Amniotic stem cell (primary cell): Measurements from ENCODE around the gene LRIG1.

ENCODE experiments used
- DNase-seq: peaks from one replicate; lab custom pipeline; 2025; lab: John Stamatoyannopoulos, UW

LRIG1 gene

DNA sequence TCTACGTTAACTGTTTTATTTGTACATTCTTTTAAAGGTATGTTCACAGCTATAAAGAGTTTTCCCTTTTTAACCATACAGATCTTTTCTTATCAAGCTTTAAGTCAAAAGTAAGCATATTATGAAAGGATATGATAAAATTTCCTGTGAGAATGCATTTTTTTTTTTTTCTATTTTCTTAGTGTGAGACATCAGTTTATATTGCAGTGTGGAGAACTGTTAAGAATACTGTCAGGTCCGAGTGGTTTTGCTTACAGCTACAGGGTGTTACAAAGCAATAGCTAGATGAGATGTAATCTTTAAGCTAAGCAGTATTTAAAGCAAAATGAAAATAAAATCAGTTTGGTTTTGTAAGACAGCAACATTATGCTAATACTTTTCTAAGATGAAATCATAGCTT, 146.8 kb downstream of the LRIG1 start:
- no peak for DNase-seq

DNA sequence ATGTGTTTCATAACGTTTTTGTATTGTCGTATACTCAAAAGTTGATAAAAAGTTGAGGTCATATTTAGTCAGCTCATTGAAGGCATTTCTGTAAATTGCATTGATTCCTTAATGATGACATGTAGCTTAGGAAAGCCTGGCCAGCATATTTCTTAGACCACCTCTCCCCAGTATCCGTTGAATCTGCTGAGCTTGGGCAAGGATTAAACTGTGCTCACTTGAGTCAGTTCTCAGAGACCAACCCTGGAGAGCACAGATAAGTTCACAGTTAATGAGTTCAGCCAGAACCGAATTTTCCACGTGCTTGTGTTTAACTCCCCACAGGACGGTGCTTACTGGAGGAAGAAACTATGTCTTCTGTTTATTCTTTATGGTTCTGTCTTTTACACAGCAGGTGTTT, 147.3 kb downstream of the LRIG1 start:
- no peak for DNase-seq

DNA sequence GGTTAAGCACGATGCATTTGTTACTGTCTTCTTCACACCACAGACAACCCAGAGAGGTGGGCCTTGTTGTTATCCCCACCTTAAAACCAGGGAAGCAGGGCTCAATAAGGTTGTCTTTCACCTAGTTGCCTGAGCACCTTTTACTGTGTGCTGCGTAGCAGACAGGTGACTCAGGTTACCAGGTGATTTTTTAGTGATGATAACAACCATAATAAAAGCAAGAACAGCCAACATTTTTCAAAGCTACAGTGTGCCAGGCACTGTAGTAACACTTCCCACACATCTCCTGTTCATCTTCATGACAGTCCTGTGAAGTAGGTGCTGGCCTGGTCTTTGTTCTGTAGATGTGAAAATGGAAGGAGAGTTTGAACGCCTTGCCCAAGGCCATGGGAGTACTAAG, 147.8 kb downstream of the LRIG1 start:
- DNase-seq = no peak

DNA sequence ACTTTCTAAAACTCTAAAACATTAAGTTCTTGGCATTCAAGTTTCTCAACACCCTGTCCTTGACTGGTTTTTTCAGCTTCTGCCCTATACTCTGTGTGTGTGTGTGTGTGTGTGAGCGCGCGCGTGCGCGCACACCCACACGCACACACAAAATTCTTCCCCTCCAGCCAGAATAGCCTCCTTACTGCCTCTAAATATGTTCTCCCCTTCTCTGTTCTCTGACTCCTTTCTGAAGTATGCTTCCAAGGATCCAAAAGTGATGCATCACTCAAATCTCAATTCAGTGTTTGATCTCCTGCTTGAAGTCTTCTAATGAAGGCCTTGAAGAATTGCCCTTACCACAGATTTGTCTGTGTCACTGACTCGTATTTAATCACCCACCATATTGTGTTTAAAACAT, 150.2 kb downstream of the LRIG1 start:
- no peak for DNase-seq

DNA sequence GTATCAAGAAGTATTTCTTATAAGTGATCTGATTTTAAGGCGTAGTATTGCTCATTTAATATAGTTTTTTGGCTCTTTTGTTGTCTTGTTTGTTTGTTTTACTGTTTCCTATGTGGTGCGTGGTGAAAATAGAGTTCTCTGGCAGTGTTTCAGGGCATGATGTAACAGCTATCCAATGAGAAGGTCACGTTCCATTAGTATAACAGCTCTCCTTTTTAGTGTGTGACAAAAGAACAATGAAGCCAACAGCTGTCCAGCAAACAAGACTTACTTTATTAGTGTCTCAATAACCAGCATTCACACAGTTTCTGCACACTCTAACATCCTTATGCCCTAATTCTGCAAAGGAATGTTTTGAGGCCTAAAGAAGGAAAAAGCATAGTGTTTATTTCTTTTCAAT, 152.1 kb downstream of the LRIG1 start:
- DNase-seq = no peak

DNA sequence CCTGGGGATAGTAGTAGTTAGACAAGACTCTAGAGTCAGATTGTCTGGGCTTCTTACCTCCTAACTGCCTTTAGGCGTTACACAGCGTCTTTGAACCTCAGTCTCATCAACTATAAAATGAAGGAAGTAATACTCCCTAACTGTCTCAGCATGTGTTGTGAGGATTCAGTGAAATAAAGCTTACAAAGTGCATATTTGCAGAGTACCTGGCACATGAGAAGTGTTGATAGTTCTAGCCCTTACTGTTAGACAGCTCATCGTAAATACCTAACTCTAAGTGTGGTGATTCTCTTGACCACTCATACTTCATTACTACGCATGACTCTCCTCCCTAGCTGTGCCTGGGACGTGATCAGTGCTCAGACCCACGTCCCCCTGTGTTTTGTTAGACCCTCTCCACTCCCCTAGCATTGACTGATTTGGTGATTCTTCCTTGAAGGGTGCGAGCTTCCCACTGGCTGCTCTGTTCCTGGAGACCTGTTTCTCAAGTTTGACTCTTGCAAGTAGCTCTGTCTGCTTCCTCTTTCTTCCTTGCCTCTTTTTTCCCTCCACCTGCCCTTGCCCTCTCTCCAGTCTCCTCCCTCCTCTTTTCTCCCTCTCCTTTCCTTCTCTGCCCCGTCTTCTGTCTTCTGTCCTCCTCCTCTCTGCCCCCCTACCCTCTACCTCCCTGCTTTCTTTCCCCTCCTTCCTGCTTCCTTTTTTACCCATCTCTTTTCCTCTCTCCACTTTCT, 155.8 kb downstream of the LRIG1 start:
- no peak for DNase-seq

DNA sequence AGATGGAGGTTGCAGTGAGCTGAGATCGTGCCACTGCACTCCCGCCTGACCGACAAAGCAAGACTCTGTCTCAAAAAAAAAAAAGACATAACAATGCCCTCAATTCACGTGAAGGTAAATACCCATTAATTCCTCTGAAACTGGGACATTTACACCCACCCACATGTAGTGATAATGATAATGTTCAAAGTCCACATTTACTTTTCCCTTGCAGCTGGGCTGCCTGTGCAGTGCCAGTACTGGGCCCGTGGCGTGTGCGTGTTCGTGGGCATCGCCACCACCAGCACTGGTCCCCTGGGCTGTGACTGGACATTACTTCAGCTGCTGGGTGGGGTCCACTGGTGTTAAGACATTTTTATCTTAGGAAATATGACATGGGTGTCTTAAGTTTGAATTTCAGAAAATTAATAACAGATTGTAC, 156.4 kb downstream of the LRIG1 start:
- no peak for DNase-seq

DNA sequence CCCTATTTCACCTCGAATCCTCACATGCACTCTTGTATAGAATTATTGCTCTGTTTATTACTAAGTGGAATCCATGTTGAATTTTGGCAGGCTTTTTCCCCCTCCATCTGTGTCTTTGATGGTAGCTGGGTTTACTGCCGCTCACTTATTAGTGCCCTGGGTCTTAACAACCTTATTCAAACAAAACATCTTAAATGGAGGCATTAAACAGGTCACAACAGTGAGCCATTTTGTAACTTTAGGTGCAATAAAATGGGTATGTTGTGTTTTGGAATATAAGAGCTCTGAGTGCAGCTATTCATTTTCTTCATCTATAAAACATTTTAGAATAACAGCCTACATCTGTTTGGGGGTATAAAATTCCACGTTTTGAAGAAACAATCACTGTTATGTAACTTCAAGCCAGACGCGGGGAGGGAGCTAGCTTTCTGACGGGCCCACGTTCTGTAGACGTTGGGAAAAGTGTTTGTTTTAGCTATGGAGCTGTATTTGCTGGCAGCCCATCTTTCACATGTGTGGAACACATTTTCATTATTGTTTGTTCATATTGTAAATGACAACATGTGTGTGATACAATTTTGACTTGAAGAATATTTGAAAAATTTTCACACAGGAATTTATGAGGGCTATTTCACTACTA, 158.0 kb downstream of the LRIG1 start:
- no peak for DNase-seq

DNA sequence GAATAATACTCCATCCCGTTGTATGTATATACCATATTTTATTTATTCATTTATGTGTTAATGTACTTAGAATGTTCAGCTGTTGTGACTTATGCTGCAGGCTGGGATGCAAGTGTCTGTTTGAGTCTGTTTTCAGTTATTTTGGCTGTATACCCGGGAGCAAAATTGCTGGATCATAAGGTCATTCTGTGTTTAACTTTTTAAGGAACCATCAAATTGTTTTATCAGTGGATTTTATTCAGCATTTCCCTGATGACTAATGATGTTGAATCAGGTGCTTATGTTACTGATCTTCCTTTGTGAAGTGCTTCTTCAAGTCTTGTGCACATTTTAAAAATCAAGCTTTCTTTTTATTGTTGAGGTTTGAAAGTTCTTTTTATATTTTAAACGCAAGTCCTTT, 161.9 kb downstream of the LRIG1 start:
- no peak for DNase-seq

DNA sequence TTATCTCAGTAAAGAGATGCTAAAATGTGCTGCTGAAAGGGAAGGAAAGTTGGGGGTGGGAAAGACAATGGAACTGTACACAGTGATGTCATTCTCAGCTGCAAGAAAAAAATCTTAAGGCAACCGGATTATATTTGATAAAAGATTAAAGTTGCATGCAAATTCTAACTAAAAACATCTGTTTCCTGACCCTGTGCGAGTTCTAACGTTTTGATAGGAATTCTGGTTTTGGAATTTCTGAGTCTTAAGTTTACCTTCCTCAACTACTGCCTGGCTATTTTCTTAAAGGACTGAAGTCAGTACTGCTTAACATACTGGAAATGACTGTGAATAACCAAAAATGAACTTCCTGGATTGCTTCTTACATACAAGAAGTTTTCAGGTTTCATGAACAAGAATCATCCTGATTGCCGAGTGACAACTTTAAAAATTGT, 164.5 kb downstream of the LRIG1 start:
- peak; percentile 25 for DNase-seq

DNA sequence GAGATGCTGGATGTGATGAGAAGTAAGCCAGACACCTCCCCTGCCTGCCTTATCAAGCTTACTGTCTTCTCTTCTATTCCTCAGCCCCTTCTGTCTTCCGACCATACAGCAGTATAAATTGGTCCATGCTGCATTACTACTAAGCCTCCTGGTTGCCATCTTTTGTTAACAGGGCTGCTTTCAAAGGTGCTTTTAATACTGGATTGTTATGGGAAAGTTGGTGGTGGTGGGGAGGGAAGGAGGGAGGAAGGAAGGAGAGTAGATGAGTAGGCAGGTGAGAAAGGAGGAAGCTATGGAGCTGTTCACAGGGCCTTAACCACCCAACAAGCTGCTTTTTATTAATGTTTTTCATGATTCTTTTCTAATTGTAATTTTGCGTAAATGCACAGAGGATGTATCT, 165.2 kb downstream of the LRIG1 start:
- DNase-seq = no peak
